GM21717 (cell line): ENCODE data around the gene COBL.

Experiments used
- ATAC-seq: cut with Tn5 transposase; IDR thresholded peaks from one replicate; pipeline ENCODE4 v1.9.1; 2021; ENCODE audit warnings: mild to moderate bottlenecking, moderate library complexity; ENCODE audit not compliant: unreplicated experiment

COBL gene

GRCh38 chr7:51316666-51317581 is at the start of gene COBL:
COBL (minus strand) TSS chr7:51316809; CDS start chr7:51316633, 176 bp downstream.
- no peak for ATAC-seq

- ATAC-seq = no peak
These were observed 49.6 kb upstream of the COBL start for GRCh38 chr7:51366172-51366728.

GRCh38 chr7:51357821-51358220 is 41.2 kb upstream of the COBL start:
- ATAC-seq = no peak

- no peak for ATAC-seq
These were observed 40.4 kb upstream of the COBL start for GRCh38 chr7:51356849-51357516.

- no peak for ATAC-seq
These were observed 38.3 kb upstream of the COBL start for GRCh38 chr7:51354897-51355296.

GRCh38 chr7:51354434-51354833 is 37.8 kb upstream of the COBL start:
- no peak for ATAC-seq

GRCh38 chr7:51352174-51353100 is 35.8 kb upstream of the COBL start:
- no peak for ATAC-seq

GRCh38 chr7:51351661-51352060 is 35.1 kb upstream of the COBL start:
- ATAC-seq = no peak

GRCh38 chr7:51350546-51350896 is 33.9 kb upstream of the COBL start:
- ATAC-seq = no peak

GRCh38 chr7:51349820-51350545 is 33.4 kb upstream of the COBL start:
- no peak for ATAC-seq

- ATAC-seq = no peak
These were observed 29.5 kb upstream of the COBL start for GRCh38 chr7:51346126-51346525.

GRCh38 chr7:51344406-51345138 is 28.0 kb upstream of the COBL start:
- ATAC-seq = no peak

GRCh38 chr7:51340936-51341335 is 24.3 kb upstream of the COBL start:
- no peak for ATAC-seq

GRCh38 chr7:51340029-51340838 is 23.6 kb upstream of the COBL start:
- ATAC-seq = no peak

GRCh38 chr7:51335057-51335456 is 18.4 kb upstream of the COBL start:
- no peak for ATAC-seq

GRCh38 chr7:51329696-51330263 is 13.2 kb upstream of the COBL start:
- ATAC-seq = no peak

GRCh38 chr7:51328351-51328801 is 11.8 kb upstream of the COBL start:
- no peak for ATAC-seq

GRCh38 chr7:51327287-51327717 is 10.7 kb upstream of the COBL start:
- ATAC-seq = no peak
